ENCODE results near the gene CREBZF. TPM values are rescaled to one million over a fixed set of nuclear protein-coding genes. Genes with fewer than 3 reads are reported as not detected.

Gene CREBZF
- total RNA-seq, 1 donor from 2014 or later, result 39.6 TPM

DNA sequence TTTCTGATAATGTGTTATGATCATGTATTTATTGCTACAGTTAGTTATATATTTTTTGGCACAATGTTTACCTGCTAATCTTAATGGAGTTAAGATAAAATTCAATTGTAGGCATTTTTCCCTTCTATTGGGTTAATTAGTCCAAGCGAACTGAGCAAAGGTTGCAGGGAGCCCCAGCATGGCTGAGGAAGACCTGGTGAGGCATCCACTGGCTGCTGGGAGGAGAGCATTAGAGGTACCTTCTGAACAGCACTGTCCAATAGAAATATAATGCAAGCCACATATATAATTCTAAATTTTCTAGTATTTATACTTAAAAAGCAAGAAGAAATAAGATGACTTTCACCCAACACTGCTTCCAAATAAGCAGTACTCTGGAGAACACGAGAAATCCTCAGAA, 17.9 kb downstream of the CREBZF start:
- H3K36me3 ChIP-seq, result peaks cover 12% of the 10 kb centered on the region
- no peak for DNase-seq
- TF ChIP-seq, protein P1, sequence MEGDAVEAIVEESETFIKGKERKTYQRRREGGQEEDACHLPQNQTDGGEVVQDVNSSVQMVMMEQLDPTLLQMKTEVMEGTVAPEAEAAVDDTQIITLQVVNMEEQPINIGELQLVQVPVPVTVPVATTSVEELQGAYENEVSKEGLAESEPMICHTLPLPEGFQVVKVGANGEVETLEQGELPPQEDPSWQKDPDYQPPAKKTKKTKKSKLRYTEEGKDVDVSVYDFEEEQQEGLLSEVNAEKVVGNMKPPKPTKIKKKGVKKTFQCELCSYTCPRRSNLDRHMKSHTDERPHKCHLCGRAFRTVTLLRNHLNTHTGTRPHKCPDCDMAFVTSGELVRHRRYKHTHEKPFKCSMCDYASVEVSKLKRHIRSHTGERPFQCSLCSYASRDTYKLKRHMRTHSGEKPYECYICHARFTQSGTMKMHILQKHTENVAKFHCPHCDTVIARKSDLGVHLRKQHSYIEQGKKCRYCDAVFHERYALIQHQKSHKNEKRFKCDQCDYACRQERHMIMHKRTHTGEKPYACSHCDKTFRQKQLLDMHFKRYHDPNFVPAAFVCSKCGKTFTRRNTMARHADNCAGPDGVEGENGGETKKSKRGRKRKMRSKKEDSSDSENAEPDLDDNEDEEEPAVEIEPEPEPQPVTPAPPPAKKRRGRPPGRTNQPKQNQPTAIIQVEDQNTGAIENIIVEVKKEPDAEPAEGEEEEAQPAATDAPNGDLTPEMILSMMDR (IDR thresholded peaks at IDR 0.05), result no peak
- no peaks in the 10 kb centered on the region for H3K9me3 ChIP-seq
- H3K27ac ChIP-seq, result peak overlapping the region; percentile 80
- intact Hi-C loops (cut with DNase I), result no loop called here
- peak in 1 of 2 donors; percentile 3 for ATAC-seq
- H3K4me1 ChIP-seq, result peaks cover 24% of the 10 kb centered on the region
- H3K4me3 ChIP-seq, result peak overlapping the region; percentile 74
- no peaks in the 10 kb centered on the region for H3K27me3 ChIP-seq (ENCODE audit: low read depth)

DNA sequence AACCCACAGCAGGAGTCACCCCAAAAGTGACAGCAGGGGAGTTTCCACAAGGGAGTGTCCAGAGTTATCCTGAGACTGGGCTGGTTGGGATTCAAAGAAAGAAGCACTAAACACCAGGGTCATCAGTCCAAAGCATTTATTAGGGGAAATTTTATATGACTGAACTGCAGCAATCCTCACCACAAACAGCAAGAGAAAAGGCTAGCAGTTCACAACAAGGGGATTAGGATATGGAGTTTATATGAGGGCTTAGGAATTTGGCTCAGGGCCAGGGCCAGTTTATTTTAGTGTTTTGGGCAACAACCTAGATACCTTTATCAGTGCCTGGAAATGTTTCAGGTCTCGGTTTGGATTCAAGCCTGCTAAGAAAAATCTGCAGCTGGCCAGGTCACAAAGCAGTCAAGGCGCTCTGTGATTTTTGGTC, 21.7 kb downstream of the CREBZF start:
- no peak for DNase-seq
- ATAC-seq, result no peak

DNA sequence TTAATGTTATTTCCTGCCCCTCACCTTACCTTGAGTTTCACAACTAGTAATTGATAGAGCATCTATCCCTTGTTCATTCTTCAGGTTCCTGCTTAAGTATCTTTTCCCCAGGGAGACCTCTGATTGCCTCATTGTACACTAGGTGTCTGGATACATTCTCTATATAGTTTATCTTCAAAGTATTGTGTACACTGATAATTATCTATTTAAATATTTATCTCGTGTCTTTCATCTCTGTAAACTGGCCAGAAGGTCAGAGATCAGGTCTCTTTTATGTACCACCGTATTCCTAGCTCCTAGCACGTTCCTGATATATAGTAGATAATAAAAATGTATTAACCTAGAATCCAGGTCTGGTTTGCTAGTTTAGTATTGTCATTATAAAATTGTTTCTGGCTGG, 30.2 kb downstream of the CREBZF start:
- Histone ChIP-seq H3K4me3 (no peak overlapping the region), H3K36me3 (peaks cover 64% of the 10 kb centered on the region), H3K27ac (no peak overlapping the region), H3K27me3 (ENCODE audit: low read depth) (no peaks in the 10 kb centered on the region), H3K9me3 (no peaks in the 10 kb centered on the region), H3K4me1 (peaks cover 8% of the 10 kb centered on the region)
- DNase-seq (no peak), ATAC-seq (no peak)
- intact Hi-C loops (cut with DNase I), result no loop called here
- TF ChIP-seq, protein P1 (IDR thresholded peaks at IDR 0.05), result no peak

More for the DNA sequence above, 21.7 kb downstream of the CREBZF start:
- Histone ChIP-seq H3K36me3 (no peaks in the 10 kb centered on the region), H3K4me3 (no peak overlapping the region), H3K27ac (no peak overlapping the region), H3K27me3 (ENCODE audit: low read depth) (no peaks in the 10 kb centered on the region), H3K9me3 (no peaks in the 10 kb centered on the region), H3K4me1 (peaks cover 7% of the 10 kb centered on the region)
- intact Hi-C loops (cut with DNase I), result no loop called here
- TF ChIP-seq, protein P1 (IDR thresholded peaks at IDR 0.05), result no peak

DNA sequence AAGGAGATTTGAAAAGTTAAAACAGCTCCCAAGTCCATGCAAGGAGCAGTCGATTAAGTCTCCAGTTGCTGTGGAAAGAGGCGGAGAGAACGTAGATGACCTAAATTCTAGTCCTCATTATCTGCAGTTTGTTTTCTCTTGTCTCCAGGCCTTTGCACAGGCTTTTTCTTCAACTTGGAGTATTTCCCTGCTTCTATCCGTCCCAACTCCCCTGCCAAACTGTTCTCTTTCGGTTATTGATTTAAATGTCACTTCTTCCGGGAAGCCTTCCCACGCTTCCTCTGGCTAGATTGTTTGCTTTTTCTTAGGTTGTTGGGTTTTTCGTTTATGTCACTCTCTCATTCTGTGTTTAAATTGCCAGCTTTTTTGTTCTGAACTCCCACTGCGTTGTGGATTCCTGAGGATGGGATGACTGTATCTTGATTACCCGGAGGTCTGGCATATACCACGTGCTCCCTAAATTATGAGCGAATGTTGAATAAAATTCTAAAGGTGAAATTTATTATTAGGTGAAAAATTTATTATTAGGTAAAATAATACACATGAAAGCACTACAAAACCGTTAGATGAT, 36.1 kb downstream of the CREBZF start:
- TF ChIP-seq, protein P1 (IDR thresholded peaks at IDR 0.05), result no peak
- H3K4me3 ChIP-seq, result peak overlapping the region; percentile 78
- intact Hi-C loops (cut with DNase I), result no loop called here
- H3K36me3 ChIP-seq, result peaks cover 21% of the 10 kb centered on the region
- ATAC-seq, result peak in 1 of 2 donors; percentile 12
- peak overlapping the region; percentile 89 for H3K27ac ChIP-seq
- H3K27me3 ChIP-seq (ENCODE audit: low read depth), result no peaks in the 10 kb centered on the region
- no peak for DNase-seq
- H3K9me3 ChIP-seq, result no peaks in the 10 kb centered on the region
- peaks cover 34% of the 10 kb centered on the region for H3K4me1 ChIP-seq

DNA sequence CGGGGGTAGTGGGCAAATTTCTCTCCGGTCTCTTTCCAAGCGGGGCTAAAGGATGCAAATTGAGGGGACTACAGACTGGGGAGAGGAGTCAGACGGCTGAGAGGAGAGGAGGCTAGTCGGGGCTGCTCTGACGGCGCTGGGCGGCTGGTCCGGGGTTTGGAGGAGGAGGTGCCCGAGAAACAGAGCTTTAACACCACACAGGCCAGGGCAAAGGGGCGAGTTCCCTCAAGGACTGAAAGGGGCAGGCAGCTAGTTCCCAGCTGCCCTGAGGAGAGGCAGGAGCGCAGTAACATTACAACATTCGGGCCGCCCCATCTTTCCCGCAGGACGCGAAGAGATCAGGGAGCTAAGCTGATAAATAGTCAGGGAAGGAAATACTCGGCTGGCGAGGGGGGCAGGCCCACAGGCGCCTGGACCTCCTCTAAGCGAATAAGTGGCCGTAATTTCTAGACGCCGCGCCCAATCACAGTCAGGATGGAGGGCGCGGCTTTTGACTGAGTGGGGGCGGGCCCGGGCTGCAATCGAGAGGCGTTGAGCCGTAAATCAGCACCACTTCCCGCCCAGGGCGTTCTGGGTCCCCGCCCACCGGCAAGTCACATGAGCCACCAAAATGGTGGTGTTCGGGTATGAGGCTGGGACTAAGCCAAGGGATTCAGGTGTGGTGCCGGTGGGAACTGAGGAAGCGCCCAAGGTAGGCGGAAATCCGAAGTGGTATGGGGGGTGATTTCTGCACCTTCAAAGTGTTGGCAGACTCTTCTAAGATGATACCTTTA, 36.7 kb downstream of the CREBZF start, which contains the start of gene TMEM126B:
TSS of gene TMEM126B (plus strand) at position 596 of the 773 bp plus-strand sequence. CDS start at position 611, 15 bp downstream.
- Histone ChIP-seq H3K4me1 (peaks cover 34% of the 10 kb centered on the region), H3K9me3 (no peaks in the 10 kb centered on the region), H3K27ac (peak within 1 kb of the TSS; percentile 89), H3K4me3 (peak within 1 kb of the TSS; percentile 78), H3K36me3 (peaks cover 17% of the 10 kb centered on the region), H3K27me3 (ENCODE audit: low read depth) (no peaks in the 10 kb centered on the region)
- ATAC-seq (peak; percentile 99 to 100), DNase-seq (peak; percentile 99)
- intact Hi-C loops (cut with DNase I), result no loop called here
- TF ChIP-seq, protein P1 (IDR thresholded peaks at IDR 0.05), result no peak

All from lower lobe of right lung (tissue), 2 donors.